Gastrocnemius medialis (tissue), 4 donors: ENCODE data around the gene NOP58.

ENCODE experiments used
- POLR2A ChIP-seq, 2 donors: fragments of 450-650 bp; IDR thresholded peaks; one replicate each; pipeline ENCODE4 v1.6.1; 2017; ENCODE audit warnings: antibody characterized with exemption in 2 of 2, mild to moderate bottlenecking in 2 of 2, moderate library complexity in 2 of 2
- TF ChIP-seq, protein P1 (sequence below), 5 experiments: fragments of 450-650 bp in 3 of 5; fragments of 200-600 bp in 2 of 5; sonication (generic) in 2 of 5; IDR thresholded peaks in 4 of 5; conservative IDR thresholded peaks in 1 of 5; 1 replicate in 4 of 5; 2 replicates in 1 of 5; pipeline ENCODE4 v1.5.1; 2016 to 2019; ENCODE audit warnings: antibody characterized with exemption in 5 of 5, mild to moderate bottlenecking in 3 of 5, moderate library complexity in 3 of 5

DNA sequence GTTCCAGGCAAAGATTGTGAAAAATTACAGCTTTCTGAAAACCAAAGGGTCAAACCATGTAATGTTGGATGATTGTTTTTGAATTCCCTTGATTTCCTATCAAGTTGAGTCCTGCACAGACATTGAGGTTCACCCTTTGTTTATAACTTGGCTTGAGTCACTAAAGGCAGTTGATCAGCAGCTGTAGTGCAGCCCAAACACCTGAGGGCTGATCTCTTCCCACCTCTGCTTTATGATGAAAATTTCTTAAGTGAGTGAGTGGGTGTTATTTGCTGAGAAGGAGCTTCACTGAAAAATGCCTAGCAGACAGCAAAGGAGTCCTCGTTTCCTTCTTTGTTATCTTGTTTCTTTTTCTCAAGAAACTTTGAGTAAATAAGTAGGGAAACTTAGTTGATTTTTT, 78.6 kb downstream of the NOP58 start:
- TF ChIP-seq, protein P1, sequence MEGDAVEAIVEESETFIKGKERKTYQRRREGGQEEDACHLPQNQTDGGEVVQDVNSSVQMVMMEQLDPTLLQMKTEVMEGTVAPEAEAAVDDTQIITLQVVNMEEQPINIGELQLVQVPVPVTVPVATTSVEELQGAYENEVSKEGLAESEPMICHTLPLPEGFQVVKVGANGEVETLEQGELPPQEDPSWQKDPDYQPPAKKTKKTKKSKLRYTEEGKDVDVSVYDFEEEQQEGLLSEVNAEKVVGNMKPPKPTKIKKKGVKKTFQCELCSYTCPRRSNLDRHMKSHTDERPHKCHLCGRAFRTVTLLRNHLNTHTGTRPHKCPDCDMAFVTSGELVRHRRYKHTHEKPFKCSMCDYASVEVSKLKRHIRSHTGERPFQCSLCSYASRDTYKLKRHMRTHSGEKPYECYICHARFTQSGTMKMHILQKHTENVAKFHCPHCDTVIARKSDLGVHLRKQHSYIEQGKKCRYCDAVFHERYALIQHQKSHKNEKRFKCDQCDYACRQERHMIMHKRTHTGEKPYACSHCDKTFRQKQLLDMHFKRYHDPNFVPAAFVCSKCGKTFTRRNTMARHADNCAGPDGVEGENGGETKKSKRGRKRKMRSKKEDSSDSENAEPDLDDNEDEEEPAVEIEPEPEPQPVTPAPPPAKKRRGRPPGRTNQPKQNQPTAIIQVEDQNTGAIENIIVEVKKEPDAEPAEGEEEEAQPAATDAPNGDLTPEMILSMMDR (IDR thresholded peaks at IDR 0.05 in 4 of 5, conservative IDR thresholded peaks at IDR 0.05 in 1 of 5): no peak
- no peak for TF ChIP-seq POLR2A (IDR thresholded peaks at IDR 0.05)
